ENCODE results near the gene EMILIN1.
A peak's percentile ranks its signal among the peaks of the same experiment; 100 is the strongest.

EMILIN1 gene

GRCh38 chr2:27081984-27082772, 3.8 kb downstream of the EMILIN1 start:
- no peak for DNase-seq

GRCh38 chr2:27082773-27083409, 4.5 kb downstream of the EMILIN1 start:
- DNase-seq, result no peak

GRCh38 chr2:27083410-27084296, 5.2 kb downstream of the EMILIN1 start:
- DNase-seq, result no peak

- no peak for DNase-seq
These were observed 6.1 kb downstream of the EMILIN1 start for GRCh38 chr2:27084297-27085061.

- DNase-seq, result no peak
These were observed 6.8 kb downstream of the EMILIN1 start for GRCh38 chr2:27085062-27085672.

- peak; percentile 65 for DNase-seq
These were observed 7.3 kb downstream of the EMILIN1 start for GRCh38 chr2:27085673-27086089.

GRCh38 chr2:27086090-27086723, 7.8 kb downstream of the EMILIN1 start:
- peak; percentile 91 for DNase-seq

GRCh38 chr2:27086724-27087593, 8.5 kb downstream of the EMILIN1 start, which contains the start of gene KHK:
TSS of gene KHK (plus strand) at chr2:27086772. CDS start at chr2:27087260, 488 bp downstream.
- no peak for DNase-seq

GRCh38 chr2:27087823-27088410, 9.5 kb downstream of the EMILIN1 start:
- no peak for DNase-seq

- no peak for DNase-seq
These were observed 10.2 kb downstream of the EMILIN1 start for GRCh38 chr2:27088634-27089033.

- no peak for DNase-seq
These were observed 10.9 kb downstream of the EMILIN1 start for GRCh38 chr2:27089111-27089954.

GRCh38 chr2:27091746-27092695, 13.6 kb downstream of the EMILIN1 start:
- no peak for DNase-seq

GRCh38 chr2:27092696-27093429, 14.4 kb downstream of the EMILIN1 start:
- no peak for DNase-seq

- DNase-seq, result no peak
These were observed 15.3 kb downstream of the EMILIN1 start for GRCh38 chr2:27093430-27094352.

- DNase-seq, result no peak
These were observed 16.1 kb downstream of the EMILIN1 start for GRCh38 chr2:27094353-27094984.

- no peak for DNase-seq
These were observed 17.0 kb downstream of the EMILIN1 start for GRCh38 chr2:27095427-27095744.

Measured in fibroblast of skin of right biceps (primary cell).